NCI-H2029 (cell line): Measurements from ENCODE around the gene NUP85.
A peak's percentile ranks its signal among the peaks of the same experiment; 100 is the strongest.
"Not testable (repeated sequence)": the region's sequence is repeated elsewhere in the genome, so short reads cannot be mapped to it uniquely, and the experiment has no call there.

Experiments
- DNase-seq: peaks from one replicate; lab custom pipeline; 2025; lab: John Stamatoyannopoulos, UW

NUP85 gene

DNA sequence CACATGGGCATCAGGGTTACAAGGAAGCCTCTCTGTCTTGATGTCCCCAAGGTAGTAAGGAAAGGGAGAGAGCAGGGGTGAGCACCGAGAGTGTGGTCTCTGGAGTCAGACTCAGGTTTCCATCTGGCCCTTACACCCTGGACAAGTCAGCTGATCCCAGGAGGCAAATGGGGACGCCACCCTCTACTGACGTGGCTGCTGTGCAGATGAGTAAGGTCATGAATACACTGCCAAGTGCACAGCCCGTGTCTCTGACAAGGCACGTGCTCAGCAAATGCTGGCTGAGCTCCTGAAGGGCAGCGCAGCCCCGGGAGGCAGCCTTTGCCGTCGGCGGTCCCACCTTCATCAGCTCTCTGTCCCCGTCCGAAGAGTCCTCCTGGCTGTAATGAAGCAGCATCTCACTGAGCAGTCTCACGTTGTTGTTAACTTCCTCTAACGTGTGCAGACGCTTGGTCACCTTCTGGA lies 36.5 kb downstream of the NUP85 start:
- no peak for DNase-seq

DNA sequence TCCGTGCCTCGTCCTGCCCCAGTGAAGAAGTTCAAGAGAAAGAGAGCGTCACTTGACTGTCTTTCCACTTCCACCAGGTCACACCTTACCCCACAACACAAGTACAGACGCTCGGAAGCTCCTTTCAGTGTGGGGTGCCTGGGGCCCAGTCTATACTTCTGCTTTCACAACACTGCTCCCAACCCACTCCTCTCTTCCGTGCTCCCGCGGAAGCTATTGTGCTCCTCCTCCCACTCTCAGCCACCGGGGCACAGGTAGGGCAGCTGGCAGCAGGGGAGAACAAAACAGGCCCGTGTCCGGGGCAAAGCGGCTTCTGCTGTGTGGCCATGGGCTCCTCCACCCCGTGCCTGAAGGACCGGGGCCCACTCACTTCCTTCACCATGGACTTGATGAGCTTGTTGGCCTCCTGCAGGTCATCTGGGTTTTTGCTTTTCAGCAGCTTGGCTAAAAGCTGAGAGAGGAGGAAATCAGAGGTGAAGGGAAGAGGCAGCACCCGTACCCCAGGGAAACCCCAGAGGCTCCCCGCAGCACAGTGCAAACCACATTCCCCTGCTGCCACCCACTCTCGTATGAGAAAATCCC lies 37.1 kb downstream of the NUP85 start:
- no peak for DNase-seq

DNA sequence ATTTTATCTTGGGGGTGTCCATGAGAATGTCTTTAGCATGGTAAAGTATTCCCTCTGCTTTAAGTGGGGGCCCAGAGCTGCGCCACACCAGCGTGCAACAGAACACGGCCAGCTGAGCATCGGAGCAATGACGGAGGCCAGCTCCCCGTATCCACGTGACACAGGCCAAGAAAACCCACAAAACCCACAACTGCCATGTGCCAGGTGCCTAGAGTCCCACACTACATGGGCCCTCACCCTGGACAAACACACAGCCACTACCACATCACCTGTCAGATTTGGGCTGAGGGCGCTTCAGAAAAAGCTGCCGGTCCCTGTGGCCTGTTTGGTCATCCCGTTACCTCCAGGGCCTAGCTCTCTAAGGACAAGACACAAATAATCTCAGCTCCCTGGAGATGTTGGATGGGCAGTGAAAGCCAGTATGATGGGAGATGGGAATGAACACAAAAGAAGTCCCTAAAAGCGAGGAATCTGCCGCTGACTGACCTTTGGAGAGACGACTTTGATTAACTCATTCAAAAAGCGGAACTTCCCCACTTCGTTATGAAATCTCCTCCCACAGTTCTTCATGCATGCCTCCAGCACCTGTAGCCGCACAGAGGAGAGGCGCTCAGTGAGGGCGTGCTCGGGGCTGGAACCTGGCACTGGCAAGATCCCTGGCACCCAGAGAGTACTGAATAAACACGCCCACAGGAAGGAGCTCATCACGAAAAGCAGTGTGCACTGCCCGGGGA lies 38.8 kb downstream of the NUP85 start:
- DNase-seq, result no peak

DNA sequence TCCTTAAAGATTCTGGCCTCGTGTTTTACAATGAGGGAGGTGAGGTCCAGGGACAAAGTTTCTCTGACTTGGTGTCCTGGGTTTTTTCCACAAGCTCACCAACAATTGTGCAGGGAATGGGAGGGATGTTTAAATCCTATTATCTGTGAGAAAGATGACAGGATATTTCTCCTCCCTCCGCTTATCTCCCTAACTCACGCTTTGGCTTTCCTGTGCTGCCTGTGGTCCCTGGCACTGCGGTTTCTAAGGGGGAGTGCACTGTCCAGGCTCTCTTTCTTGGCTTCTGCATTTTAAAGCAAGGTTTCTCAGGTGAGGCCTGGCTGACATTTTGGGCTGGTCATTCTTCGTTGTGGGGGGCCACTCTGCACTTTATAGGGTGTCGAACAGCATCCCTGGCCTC lies 39.5 kb downstream of the NUP85 start:
- DNase-seq, result no peak

DNA sequence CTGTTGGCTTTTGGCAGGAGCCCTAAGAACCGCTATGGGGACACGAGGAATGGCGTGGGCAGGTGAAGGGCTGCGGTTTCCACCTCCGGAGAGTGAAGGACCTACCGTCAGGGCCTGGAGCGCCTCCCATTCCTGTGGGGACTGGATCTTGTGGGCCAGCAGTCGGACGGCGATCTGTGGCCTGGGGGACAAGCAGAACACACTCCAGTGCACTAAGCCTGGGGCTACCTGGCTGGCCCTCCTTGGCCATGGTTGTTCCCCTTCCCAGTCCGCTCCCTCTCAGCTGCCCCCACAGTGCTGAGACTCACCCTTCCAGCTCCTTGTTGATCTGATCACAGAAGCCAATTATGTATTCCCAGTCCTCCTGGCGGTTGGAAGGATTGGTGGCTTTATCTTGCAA lies 40.9 kb downstream of the NUP85 start:
- DNase-seq, result no peak

DNA sequence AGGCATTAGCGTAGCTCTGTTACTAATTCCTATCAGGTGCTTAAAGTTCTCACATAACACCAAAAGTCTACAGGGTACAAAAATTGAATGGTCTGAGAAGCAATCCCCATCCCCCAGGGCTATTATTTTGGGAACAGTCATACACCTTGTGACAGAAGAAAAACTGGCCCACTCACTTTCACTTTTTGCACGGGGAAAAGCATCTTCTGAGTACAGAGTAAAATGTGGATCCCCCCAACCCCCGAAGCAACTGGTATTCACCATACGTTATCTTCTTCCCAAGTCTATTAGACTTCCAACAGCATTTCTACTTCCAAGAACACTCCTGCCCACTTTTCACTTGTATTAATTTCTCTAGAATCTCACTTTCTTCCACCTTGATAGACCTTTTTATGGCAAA lies 44.1 kb downstream of the NUP85 start:
- DNase-seq, result no peak

DNA sequence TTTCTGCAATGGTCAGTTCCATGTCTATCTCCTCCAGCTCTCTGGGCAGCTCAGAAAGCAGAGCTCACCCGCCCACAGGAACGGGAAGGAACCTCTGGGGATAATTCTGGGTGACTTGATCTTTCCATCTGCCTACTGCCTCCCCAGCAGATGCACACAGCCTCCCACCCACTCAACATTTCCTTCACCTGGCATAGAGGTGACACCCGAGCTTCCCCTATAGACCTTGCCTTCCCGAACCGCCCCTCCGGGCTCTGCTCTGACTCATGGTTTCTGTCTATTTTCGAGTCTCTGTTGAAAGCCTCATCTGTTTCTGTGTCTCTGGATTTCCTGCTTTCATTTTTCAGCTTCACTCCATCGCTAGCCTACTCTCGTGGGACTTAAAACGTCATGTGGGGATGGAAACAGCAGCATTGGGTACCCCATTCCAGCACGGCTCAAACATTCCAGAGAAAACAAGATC lies 44.6 kb downstream of the NUP85 start:
- DNase-seq, result no peak

DNA sequence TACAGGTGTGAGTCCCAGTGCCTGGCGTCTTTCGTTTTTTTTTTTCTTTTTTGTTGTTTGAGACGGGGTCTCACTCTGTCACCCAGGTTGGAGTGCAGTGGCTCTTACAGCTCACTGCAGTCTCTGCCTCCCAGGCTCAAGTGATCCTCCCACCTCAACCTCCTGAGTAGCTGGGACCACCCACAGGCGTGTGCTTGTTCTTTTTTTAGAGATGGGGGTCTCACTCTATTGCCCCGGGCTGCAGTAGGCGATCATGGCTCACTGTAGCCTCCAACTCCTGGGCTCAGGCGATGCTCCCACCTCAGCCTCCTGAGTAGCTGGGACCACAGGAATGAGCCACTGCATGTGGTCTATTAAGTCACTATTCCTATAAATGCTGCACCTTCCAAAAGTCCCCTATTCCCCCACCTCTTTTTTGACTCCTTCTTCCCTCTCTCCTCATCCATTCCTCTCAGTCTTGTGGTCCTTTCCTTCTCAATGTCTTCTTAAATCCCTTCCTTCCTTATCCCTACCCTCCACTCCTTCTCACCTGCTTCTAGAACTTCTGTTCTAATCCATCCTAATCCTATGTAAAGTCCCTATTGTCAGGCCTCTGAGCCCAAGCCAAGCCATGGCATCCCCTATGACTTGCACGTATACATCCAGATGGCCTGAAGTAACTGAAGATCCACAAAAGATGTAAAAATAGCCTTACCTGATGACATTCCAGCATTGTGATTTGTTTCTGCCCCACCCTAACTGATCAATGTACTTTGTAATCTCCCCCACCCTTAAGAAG lies 46.7 kb downstream of the NUP85 start:
- no peak for DNase-seq

DNA sequence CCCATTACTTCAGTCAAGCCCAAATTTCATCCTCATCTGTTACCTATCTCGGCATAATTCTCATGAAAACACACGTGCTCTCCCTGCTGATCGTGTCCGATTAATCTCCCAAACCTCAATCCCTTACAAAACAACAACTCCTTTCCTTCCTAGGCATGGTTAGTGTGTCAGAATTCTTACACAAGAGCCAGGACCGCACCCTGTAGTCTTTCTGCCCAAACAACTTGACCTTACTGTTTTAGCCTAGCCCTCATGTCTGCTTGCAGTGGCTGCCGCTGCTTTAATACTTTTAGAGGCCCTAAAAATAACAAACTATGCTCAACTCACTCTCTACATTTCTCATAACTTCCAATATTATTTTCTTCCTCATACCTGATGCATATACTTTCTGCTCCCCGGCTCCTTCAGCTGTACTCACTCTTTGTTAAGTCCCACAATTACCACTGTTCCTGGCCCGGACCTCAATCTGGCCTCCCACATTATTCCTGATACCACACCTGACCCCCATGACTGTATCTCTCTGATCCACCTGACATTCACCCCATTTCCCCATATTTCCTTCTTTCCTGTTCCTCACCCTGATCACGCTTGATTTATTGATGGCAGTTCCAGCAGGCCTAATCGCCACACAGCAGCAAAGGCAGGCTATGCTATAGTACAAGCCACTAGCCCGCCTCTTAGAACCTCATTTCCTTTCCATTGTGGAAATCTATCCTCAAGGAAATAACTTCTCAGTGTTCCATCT lies 50.6 kb downstream of the NUP85 start:
- DNase-seq, result not testable (repeated sequence)

DNA sequence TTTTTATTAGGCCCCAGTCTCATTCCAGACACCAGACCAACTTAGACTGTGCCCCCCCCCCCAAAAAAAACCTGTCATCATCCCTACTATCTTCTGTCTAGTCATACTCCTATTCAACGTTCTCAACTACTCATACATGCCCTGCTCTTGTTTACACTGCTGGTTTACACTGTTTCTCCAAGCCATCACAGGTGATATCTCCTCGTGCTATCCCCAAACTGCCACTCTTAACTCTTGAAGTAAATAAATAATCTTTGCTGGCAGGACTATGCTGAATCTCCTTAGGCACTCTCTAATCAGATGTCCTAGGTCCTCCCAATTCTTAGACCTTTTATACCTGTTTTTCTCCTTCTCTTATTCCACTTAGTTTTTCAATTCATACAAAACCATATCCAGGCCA lies 51.7 kb downstream of the NUP85 start:
- not testable (repeated sequence) for DNase-seq

DNA sequence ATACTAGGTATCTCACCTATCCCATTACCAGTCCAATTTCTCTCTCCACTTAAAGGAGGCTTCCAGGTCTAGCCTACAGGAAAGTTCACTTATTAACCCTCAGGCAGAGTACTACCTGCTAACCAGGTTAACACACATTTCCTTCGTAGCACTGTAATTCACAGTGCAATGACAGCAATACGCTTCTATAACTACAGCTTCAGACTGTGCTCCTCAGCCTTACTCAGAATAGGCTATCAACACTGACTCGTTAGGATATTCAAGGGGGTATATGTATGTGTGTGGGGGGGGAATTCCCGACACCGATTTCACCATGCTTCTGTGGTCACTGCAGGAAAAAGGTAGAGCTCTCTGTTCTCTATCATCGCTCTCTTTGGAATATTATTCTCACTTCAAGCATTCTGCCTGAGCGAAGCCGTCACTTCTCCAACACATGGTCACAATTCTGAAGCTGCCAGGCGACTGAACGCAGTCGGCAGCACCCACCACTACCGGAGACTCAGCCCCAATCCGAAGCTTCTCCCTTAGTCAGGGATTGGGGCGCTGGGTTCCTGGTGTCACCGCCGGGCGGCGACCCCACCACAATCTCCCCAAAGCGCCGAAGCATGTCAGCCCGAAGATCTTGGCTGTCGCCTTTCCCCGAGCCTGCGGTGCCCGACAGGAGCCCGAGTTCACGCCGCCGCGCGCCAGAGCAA lies 55.3 kb downstream of the NUP85 start:
- DNase-seq, result no peak

DNA sequence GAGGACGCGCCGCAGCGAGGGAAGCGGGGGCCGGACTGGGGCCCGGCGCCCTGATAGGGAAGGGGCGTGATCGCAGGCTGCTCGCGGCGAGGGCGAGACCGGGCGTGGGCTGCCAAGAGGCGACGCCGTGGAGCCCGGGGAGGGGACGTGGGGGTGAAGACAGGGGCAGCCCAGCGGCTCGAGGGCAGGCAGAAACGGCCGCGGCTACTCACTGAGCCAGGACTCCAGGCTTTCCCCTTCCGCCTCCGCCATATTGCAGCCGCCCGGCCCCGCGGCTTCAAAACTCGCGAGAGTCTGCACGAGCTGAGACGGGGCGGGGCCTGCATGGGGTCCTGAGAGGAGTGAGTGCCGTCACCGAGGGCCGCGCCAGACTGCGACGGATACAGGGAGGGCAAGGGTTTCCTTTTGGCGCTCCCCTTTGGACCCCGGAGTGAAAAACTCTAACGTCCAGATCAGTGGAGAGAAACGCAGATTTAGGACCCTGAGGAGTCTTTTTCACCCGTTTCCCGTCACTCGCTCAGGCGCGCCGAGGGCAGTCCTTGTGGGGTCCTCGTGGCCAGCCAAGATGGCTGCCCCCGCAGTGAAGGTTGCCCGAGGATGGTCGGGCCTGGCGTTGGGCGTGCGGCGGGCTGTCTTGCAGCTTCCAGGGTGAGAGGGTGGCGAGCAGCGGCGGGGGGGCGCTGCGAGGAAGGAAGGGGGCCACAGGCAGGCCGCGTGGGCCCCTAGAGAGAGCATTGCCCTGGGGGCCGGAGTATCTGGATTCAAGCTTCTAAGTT lies 56.0 kb downstream of the NUP85 start, which contains the start of the genes GGA3 and MRPS7:
Gene GGA3, minus strand, starts transcription at position 271 of the 776 bp plus-strand sequence. Its CDS starts 19 bp downstream, at position 252.
Gene MRPS7, plus strand, starts transcription at position 544 of the 776 bp plus-strand sequence. Its CDS starts 22 bp downstream, at position 566.
- peak; percentile 87 for DNase-seq

DNA sequence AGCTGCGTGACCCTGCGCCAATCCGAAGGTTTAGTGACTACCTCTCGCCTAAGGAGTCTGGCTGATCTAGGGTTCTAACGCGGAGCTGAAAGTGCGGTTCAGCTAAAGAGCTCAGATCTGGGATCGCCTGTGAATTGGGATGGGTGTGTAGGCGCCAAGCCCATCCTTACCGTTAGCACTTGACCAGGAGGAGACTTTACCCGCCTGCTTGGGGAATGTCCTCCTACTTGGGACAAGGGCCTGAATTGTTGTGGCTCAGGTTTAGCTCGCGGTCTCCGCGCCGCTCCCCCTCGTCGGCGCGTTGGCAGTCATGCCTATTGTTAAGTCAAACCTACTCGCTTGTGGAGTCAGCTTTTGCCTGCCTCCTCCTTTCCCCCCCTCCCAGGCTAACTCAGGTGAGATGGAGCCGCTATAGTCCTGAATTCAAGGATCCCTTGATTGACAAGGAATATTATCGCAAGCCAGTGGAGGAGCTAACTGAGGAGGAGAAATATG lies 56.7 kb downstream of the NUP85 start:
- DNase-seq, result no peak

DNA sequence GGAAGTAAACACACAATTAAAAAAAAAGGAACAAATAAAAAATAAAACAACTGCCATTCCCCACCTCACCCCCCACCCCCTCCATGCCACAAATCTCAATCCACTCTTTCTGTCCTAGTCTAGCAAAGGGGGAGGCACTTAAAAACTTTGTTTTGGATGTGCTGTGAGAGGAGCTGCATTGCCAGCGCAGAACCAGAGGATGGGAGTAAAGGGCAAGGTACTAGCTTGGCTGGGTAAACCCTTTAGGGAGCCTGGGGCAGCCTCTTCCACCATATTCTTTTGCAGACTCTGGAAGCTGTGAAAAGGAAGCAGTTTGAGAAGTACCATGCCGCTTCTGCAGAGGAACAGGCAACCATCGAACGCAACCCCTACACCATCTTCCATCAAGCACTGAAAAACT lies 57.6 kb downstream of the NUP85 start:
- no peak for DNase-seq

DNA sequence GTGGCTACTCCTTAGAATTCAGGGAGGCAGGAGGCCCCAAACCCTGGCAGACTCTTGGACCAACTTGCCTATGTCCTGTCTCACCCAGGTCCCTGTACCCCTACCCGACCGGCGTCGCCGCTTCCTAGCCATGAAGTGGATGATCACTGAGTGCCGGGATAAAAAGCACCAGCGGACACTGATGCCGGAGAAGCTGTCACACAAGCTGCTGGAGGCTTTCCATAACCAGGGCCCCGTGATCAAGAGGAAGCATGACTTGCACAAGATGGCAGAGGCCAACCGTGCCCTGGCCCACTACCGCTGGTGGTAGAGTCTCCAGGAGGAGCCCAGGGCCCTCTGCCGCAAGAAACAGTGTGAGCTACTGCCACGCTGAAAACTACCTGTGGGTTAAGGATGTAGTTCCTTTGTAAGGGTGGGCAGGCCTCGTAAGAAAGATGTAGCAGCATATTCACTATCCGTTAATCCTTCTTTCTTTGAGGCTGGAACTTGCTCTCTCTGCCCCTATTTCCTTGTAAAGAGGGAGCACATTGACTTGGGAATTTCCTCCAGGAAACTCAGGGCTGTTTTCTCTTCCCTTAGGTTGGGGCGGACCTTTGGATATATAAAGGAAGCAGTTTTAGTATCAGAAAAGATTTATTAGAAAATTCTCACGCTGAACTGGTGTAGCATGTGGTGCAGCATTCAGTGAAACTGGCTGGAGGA lies 60.3 kb downstream of the NUP85 start:
- no peak for DNase-seq

DNA sequence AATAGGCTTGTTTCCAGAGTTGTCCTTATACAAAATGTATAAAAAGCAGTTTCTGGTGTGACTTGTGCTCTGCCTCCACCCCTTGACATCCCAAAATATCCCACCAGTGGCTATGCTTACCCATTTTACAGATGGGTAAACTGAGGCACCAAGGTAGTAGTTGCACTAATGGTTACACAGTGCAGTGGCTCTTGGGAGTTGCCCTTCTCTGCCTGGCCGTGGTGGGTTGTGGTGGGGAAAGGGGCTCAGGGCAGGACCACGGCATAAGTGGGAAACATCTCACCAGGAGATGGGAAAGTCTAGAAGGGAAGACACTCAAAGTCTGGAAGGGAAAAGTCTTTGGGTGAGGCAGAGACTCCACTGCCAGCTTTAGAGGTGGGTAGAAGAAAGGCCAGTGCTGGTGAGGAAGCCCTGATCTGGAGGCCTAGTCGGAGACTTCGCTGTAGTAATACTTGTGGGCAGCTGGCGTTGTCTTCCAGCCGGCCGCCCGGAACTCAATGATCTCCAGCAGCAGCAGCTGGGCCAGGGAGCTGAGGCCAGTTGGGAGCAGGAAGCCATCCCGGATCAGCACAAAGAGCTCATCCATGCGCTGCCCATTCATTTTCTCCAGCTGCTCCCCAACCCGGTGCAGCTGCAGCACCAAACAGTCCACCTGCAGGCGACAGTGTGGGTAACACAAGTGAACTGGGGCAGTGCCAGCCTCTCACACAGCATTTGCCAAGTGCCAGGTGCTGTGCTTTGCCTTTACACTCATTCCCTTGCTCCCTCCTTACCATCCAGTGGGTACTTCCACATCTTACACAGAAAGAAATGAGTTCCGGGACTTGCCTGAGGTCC lies 61.1 kb downstream of the NUP85 start:
- peak; percentile 35 for DNase-seq

DNA sequence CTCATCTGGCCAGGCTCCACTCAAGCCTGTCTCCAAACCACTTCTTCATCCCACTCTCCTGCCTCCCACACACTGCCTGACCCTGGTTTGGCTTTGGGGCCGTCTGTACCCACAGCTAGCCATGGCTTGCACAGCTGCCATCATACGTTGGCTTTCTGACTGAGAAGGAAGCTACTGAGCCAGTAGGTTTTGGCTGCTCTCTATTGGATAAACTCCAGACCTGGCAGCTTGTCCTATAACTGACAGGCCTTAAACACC lies 61.6 kb downstream of the NUP85 start:
- DNase-seq, result peak; percentile 15

DNA sequence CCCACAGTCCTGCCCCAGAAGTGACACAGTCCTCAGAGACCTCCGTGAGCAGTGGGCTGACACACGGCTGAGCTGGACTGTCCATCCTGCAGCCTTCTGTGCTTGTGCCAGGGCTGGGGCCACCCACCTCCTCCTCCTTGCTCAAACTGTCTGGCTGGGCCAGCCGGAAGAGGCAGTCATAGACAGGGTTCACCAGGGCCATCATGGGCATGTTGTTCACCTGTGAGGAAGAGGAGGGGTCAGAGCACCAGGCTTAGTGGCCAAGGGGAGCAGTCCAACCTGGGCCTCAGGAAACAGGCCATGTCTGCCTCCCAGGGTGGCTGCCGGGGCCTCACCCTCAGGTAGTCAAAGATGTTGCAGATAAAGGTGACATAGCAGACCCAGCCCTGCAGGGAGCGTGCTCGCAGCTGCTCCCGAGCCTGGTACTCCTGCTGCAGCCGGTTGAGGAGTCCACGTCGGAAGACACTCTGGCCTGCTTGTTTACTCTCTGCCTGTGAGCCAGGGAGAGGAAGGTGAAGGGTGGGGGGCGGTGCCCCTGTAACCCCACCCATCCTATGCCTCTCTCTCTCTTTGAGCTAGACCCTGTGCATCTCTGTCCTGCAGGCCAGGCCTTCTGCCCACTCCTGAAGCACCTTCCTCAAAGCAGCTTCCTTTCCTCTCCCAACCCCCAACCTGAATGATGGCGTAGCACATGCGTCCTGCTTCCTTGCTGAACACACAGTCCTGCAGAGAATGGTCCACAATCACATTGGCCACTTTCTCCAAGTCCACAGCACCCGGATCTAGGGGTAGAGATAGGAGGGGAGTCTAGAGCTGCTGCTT lies 62.1 kb downstream of the NUP85 start:
- peak; percentile 66 for DNase-seq
